CD4-positive, alpha-beta T cell treated with Interleukin-12 subunit alpha and Interleukin-12 subunit beta, for 1 hour (primary cell): ENCODE results near the gene C10orf105.

ENCODE experiments used
- DNase-seq: peaks from one replicate; pipeline ENCODE4 v3.0.0-alpha.2; 2020

The C10orf105 gene

DNA sequence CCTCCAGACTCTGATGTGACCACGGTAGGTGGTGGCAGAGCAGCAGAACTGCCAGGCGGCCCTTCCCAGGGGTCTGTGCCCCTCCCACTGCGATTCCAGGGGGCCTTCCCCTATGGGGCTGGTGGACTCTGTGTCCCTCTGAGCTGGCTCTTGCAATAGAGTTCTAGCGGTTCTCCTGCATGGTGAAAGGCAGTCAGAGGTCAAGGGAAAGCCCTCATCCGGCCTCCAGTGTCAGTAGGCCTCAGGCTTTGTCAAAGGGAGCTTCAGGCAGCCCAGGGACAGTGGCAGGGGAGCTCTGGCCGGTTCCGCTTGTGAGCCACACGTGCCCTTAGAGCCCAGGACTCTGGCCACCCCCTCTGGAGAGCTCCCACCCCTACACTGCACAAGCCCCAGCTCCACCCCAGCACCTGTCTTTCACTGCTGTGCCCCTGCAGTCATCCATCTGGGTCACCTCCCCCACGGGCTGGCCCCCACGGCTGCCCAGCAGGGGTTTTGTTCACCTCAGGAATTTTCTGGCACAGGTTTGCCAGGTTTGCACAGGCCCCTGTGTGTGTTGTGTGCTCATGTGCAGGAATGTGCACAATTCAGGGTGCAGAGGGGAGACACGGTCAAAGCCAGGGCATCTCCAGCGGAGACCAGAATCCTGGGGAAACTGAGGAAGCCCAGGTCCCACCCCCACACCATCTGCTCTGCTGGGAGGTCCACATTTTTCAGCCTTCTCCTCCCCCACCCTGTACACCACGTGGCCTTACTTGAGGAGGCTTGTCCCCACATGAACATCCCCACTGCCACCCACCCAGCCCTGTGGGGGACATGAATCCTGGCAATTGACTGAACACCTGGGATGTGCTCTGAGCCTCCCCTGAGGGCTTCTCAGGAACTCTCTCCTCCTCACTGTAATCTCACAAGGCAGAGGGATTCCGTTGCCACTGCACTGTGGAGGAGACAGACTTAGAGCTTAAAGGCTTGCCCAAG lies 23.8 kb downstream of the C10orf105 start:
- no peak for DNase-seq

DNA sequence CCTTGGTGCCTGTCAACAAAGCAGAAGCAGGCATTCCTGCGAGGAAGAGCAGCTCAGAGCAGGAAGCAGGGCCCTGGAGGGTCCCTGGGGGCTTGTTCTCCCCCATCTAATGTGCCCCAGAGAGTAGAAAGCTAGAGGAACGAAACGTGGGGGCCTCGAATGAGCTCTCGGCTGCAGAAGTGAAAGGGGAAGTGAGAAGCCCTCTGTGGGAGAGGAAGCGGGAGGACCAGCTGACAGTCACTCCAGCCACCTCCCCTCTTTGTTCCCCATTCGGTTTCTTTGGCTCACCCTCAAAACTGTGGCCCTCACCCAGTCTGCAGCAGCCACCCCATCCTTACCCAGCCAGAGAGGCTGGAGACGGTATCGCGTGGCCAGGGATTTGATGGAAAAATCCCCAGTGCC lies 25.0 kb downstream of the C10orf105 start:
- peak; percentile 47 for DNase-seq

GRCh38 chr10:71694039-71694501 lies 25.5 kb downstream of the C10orf105 start:
- DNase-seq, result no peak

GRCh38 chr10:71693377-71693776 lies 26.2 kb downstream of the C10orf105 start:
- DNase-seq, result no peak

DNA sequence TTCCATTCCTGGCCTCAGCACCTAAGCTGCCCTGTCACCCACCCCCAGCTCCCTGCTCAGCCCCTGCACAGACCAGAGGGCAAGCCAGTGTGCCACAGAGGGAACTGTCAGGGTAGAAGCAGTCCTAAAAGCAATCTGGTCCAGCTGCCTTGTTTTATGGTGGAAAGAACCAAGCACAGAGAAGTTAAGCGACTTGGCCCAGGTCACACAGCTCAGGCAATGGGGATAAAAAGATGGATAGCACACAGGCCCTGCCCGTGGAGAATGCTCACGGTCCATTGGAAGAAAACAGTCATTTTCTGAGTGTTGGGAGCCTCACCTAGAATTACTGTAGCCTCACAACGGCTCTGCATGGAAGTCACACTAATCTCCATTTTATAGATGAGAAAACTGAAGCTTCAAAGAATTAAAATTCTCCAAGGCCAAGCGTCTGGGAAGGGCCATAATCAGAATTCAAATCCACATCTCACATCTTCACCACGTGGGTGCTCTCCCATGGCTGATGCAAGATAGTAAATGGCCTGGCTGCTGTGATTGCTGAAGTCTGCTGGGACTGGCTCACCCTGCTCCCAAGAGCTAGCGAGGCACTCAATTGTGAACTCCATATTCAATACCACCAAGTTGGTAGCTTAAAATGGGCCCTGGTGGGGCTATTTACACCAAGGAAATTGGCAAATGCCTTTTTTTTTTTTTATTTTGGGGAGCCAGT lies 26.8 kb downstream of the C10orf105 start:
- DNase-seq, result no peak

- DNase-seq, result no peak
Observed at GRCh38 chr10:71691405-71691804, 28.2 kb downstream of the C10orf105 start.

- DNase-seq, result no peak
Observed at GRCh38 chr10:71690094-71690720, 29.4 kb downstream of the C10orf105 start.

GRCh38 chr10:71688256-71688655 lies 31.3 kb downstream of the C10orf105 start:
- DNase-seq, result no peak

DNA sequence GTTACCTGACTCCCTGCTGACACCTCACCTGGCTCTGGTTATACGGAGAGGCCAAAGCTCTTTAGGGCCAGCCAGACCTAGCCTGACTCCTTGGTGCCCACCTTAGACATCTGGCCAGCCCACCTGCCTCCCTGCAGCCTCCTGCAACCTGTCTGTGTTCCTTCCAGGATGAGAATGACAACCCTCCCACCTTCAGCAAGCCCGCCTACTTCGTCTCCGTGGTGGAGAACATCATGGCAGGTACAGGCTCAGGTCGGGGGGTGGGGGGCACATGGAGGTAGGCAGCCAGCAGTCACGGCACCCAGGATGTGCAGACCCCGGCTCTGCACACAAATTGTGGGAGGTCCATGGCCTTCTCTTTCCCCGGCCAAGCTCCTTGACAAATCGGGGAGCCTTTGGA lies 32.1 kb downstream of the C10orf105 start:
- DNase-seq, result no peak

DNA sequence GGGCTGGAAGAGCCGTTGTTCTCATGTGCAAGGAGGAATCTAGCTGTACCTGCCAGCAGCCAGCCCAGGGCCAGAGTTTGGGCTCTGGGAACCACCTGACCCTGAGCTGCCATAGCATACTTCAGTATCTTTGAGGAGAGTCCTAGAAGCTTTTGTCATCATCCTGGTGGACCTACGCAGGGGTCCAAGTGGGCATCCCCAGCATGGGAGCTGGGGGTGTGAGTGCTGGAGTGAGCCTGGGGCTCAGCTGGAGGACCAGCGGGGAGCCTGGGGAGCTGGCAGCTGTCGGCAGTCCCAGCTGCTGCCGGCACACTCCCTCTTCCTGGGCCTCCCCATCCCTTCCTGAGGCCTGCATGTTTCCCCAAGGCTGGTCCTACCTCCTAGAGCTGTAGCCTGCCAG lies 32.5 kb downstream of the C10orf105 start:
- no peak for DNase-seq

DNA sequence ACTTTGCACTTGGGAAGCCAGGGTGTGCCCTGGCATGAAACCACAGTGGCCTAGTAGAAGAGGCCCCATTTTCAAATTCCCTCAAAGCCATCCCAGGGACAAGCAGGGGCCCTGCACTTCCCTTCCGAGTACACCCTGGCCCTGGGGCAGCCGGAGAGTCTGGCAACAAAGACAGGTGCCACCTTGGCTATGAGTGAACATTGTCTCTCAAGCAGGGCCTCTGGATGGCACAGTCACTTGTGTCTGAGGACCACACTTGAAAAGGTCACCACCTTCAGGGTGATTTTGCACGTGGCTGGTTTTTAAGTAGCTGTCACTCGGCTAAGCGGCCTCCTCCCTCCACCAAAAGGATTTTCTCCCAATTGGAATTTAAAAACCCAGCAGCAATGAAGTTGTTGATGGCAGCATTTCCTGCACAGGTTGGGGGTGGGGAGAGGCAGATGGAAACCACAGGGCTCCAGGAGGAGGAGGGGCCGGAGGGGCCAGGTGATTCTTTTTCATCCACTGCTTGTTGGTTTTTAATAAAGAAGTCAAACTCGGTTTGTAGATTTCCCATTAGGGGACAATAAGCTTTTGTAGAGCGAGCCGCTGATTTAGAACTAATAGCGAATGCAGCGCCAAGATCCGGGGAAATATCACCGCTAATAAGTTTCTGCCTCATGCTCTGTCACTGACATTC lies 33.9 kb downstream of the C10orf105 start:
- no peak for DNase-seq

DNA sequence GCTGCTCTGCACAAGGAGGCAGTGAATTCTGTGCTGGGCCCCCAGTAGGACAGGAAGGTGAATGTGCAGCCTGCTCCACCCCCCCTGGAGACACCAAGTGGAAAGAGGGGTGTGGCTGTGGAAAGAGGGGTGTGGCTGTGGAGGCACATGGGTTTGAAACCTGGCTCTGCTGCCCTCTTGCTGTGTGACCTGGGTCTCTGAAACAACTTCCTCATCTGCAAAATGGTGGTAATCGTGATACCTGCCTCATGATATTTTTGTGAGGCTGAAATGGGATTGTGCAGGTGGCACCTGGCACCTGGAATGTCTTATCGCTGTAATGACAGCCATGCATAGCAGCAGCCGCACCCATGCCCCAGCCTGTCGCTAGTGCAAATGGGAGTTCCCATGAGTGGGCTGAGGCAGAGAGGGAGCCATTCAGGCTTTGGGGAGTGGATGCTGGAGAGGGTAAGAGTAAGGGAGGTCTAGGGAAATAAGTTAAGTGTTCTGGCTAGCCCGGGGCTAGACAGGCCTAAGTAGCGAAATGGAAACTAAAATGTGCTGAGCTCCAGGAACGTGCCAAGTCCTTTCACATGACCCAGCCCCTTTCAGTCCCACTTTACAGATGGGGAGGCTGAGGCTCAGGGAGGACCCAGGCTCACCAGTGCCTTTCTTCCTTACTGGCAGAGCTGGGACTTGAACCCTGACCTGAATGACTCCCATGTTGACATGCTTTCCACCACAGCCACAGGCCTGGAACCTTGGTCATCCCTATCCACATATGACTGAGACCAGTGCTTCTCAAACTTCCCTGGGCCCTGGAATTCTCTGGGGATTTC lies 35.0 kb downstream of the C10orf105 start:
- DNase-seq, result no peak

DNA sequence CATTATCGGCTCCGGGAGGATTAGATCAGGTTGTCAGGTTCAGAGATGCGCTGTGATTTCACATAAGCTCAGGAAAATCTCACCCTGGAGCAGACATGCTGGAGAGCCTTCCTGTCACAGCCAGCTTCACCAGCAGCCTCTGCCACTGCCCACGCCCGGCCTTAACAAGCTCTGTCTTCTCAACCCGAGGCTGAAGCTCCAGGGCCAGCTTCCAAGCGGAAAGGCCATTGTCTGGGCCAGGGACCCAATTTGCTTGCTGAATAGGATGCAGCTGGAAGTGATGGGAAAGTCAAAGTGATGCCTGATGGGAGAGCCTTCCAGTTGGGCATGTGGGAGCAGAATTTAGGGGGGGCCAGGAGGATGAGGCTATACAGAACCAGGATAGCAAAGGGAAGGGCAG lies 36.3 kb downstream of the C10orf105 start:
- no peak for DNase-seq

- no peak for DNase-seq
Observed at GRCh38 chr10:71681977-71682376, 37.6 kb downstream of the C10orf105 start.

DNA sequence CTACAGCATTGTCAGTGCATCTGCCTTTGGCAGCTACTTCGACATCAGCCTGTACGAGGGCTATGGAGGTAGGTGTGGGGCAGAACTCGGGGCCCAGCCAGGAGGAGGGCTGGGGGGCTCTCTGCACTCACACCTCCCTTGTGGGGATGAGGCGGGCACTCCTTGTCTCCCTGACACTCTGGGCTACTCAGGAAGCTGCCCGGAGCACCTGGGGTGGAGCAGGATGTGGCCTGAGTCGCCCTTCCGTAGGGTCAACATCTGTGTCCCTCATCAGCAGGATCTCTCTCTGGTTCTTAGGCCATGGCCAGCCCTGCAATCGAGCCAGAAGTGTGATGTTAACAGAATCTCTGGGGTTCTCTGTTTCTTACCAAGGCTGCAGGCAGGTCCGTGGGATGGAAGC lies 40.2 kb downstream of the C10orf105 start:
- no peak for DNase-seq

- DNase-seq, result no peak
Observed at GRCh38 chr10:71678057-71678805, 41.3 kb downstream of the C10orf105 start.

GRCh38 chr10:71677261-71677660 lies 42.3 kb downstream of the C10orf105 start:
- no peak for DNase-seq

DNA sequence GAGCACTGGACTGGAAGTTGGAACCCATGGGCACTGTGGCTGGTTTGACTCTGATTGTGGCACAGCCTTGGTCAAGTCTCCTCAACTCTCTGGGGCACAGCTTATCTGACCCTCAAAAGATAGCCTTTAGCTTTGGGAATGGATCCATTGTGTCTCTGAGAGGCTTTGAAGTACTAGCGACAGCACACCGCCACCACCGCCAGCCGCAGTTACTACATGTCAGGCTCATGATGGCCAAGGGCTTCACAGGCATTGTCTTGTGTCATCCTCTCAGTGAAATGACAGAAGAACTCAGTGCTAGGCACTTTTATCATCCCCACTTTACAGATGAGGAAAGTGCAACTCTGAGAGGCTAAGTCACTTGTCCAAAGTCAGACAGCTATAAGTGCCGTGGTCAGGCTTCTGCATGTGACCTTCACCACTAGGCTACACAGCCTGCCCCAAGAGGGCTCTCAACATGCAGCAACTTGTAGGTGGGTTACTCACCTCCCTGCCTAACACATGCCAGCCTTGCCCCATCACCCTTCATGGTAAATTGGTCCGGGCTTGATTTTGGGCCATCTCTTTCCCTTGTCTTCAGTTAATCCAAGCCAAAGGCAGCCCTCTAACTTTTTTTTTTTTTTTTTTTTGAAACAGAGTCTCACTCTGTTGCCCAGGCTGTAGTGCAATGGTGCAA lies 44.1 kb downstream of the C10orf105 start:
- DNase-seq, result no peak

DNA sequence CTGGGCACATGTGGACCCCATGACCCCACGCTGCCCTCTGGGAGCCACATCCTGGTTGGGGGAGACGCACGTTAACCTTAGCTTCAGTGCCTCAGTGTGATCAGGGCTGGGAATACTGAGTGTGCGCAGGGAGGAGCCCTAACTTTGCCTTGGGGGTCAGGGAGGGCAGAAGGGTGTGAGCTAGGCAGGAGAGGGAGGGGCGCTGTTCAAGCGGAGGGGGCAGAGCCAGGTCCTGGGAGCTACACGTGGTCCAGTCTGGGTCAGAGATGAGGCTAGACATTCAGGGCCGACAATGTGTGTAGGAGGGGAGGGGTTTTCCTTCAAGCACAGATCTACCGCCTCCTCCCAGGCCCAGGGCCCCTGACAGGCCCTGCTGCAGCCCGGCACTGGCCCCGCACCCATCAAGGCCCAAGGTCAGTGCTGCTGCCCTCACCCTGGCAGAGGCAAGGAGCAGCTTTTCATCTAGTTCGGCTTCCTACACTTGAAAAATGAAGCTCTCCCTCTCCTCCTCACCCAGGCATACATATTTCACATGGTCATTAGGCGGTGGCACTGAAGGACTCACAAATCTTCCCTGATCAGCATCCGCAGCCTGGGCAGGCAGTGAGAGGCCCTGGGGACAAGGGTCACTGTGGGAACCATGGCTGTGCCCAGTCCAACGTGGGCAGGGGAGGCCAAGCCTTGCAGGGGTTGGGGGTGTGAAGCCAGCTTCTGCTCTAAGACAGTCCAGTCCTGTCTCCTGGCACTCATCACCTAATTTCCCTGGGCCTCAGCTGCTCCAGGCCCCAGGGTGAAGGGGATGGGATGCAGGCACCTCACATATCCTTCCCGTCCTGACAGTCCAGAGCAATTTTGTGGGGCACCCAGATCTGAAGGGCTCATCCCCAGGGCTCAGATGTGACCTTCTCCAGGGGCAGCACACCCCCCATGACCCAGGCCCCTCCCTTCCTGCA lies 47.3 kb downstream of the C10orf105 start:
- DNase-seq, result no peak

GRCh38 chr10:71667387-71667752 lies 52.2 kb downstream of the C10orf105 start:
- no peak for DNase-seq
